Measurements from ENCODE around the gene GCLM. TPM values are rescaled to one million over a fixed set of nuclear protein-coding genes. Genes with fewer than 3 reads are reported as not detected.

The GCLM gene
- total RNA-seq, 4 donors from 2014 or later: 7.4 to 14.1 (median 8.7) TPM

GRCh38 chr1:93905734-93906133 lies 3.5 kb downstream of the GCLM start:
- Histone ChIP-seq H3K9me3 (no peaks in the 10 kb centered on the region), H3K4me1 (peaks cover 0 to 32% (median 4%) of the 10 kb centered on the region in 3 donors), H3K27me3 (no peaks in the 10 kb centered on the region), H3K27ac (no peak overlapping the region), H3K4me3 (no peak overlapping the region), H3K36me3 (peaks cover 0 to 5% of the 10 kb centered on the region in 2 donors)
- WGBS, 2 donors (ENCODE audit: low coverage in 1 of 2): 95 to 100% methylated on average over 1 to 2 of the region's 2 CpGs
- no peak for TF ChIP-seq POLR2AphosphoS5 (IDR thresholded peaks at IDR 0.05)
- TF ChIP-seq POLR2A (IDR thresholded peaks at IDR 0.05): no peak
- no peak for TF ChIP-seq CTCF (IDR thresholded peaks at IDR 0.05)
- TF ChIP-seq EP300 (IDR thresholded peaks at IDR 0.05): no peak
- no peak for ATAC-seq

- Histone ChIP-seq H3K27me3 (no peaks in the 10 kb centered on the region), H3K36me3 (peaks cover 0 to 6% of the 10 kb centered on the region in 2 donors), H3K9me3 (no peaks in the 10 kb centered on the region), H3K4me3 (no peak overlapping the region), H3K4me1 (peaks cover 0 to 32% (median 4%) of the 10 kb centered on the region in 3 donors), H3K27ac (no peak overlapping the region)
- no peak for ATAC-seq
- TF ChIP-seq CTCF (IDR thresholded peaks at IDR 0.05) (no peak), POLR2AphosphoS5 (IDR thresholded peaks at IDR 0.05) (no peak), POLR2A (IDR thresholded peaks at IDR 0.05) (no peak), EP300 (IDR thresholded peaks at IDR 0.05) (no peak)
- WGBS, 2 donors (ENCODE audit: low coverage in 1 of 2): 100% methylated on average over 1 of the region's 1 CpG
Measured at GRCh38 chr1:93905051-93905450, 4.2 kb downstream of the GCLM start.

GRCh38 chr1:93904228-93904627 lies 5.0 kb downstream of the GCLM start:
- no peaks in the 10 kb centered on the region for H3K9me3 ChIP-seq
- H3K27ac ChIP-seq: no peak overlapping the region
- H3K27me3 ChIP-seq: no peaks in the 10 kb centered on the region
- peaks cover 0 to 9% of the 10 kb centered on the region in 2 donors for H3K36me3 ChIP-seq
- H3K4me3 ChIP-seq: no peak overlapping the region
- TF ChIP-seq POLR2A (IDR thresholded peaks at IDR 0.05): no peak
- no peak for TF ChIP-seq CTCF (IDR thresholded peaks at IDR 0.05)
- TF ChIP-seq POLR2AphosphoS5 (IDR thresholded peaks at IDR 0.05): no peak
- TF ChIP-seq EP300 (IDR thresholded peaks at IDR 0.05): no peak
- 83 to 90% methylated on average over 2 of the region's 2 CpGs for WGBS, 2 donors (ENCODE audit: low coverage in 1 of 2)
- no peak for ATAC-seq
- H3K4me1 ChIP-seq: peaks cover 0 to 26% (median 4%) of the 10 kb centered on the region in 3 donors

GRCh38 chr1:93900723-93901504 lies 8.3 kb downstream of the GCLM start:
- Histone ChIP-seq H3K4me1 (peaks cover 0 to 3% (median 0%) of the 10 kb centered on the region in 3 donors), H3K27ac (no peak overlapping the region), H3K9me3 (no peaks in the 10 kb centered on the region), H3K27me3 (no peaks in the 10 kb centered on the region), H3K36me3 (peaks cover 5 to 36% of the 10 kb centered on the region in 2 donors), H3K4me3 (no peak overlapping the region)
- TF ChIP-seq EP300 (IDR thresholded peaks at IDR 0.05) (no peak), POLR2A (IDR thresholded peaks at IDR 0.05) (no peak), POLR2AphosphoS5 (IDR thresholded peaks at IDR 0.05) (no peak), CTCF (IDR thresholded peaks at IDR 0.05) (no peak)
- WGBS, 2 donors (ENCODE audit: low coverage in 1 of 2): 97 to 98% methylated on average over 3 of the region's 3 CpGs
- no peak for ATAC-seq

Measured in gastroesophageal sphincter (tissue), 4 donors.